Prostate gland (tissue), 2 donors: ENCODE results near the gene GOSR2.

ENCODE experiments used
- POLR2A ChIP-seq: fragments of 450-650 bp; IDR thresholded peaks from one replicate; pipeline ENCODE4 v1.6.1; 2016; ENCODE audit warnings: antibody characterized with exemption, mild to moderate bottlenecking
- POLR2AphosphoS5 ChIP-seq: sonication (generic); formaldehyde crosslinking; IDR thresholded peaks from one replicate; pipeline ENCODE4 v1.6.1; 2017; ENCODE audit warnings: antibody characterized with exemption
- TF ChIP-seq, protein P1 (sequence below), 4 experiments: fragments of 200-600 bp in 2 of 4; fragments of 450-650 bp in 2 of 4; sonication (generic) in 2 of 4; IDR thresholded peaks; 1 replicate in 3 of 4; 2 replicates in 1 of 4; pipeline ENCODE4 v1.5.1; 2016 to 2019; ENCODE audit warnings: antibody characterized with exemption in 4 of 4, mild to moderate bottlenecking in 2 of 4, moderate library complexity in 2 of 4

DNA sequence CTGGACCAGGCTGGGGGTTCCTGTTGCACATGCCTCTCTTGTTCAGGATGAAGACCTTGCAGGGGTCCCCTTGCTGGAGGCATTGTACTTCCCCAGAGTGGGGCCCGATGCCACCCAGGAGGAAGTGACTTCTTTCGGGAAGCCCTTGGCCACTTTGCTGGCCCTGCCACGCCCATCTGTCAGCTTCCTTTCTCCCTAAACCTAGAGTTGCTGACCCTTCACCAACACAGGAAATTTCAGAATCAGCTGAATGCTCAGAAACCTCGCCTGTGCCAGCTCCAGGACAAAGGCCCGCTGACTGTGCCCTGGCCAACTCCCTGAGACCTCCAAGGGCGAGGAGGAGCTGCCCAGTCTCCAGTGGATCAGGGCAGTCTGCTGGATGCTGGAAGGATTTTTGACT lies 44.9 kb upstream of the GOSR2 start:
- TF ChIP-seq, protein P1, sequence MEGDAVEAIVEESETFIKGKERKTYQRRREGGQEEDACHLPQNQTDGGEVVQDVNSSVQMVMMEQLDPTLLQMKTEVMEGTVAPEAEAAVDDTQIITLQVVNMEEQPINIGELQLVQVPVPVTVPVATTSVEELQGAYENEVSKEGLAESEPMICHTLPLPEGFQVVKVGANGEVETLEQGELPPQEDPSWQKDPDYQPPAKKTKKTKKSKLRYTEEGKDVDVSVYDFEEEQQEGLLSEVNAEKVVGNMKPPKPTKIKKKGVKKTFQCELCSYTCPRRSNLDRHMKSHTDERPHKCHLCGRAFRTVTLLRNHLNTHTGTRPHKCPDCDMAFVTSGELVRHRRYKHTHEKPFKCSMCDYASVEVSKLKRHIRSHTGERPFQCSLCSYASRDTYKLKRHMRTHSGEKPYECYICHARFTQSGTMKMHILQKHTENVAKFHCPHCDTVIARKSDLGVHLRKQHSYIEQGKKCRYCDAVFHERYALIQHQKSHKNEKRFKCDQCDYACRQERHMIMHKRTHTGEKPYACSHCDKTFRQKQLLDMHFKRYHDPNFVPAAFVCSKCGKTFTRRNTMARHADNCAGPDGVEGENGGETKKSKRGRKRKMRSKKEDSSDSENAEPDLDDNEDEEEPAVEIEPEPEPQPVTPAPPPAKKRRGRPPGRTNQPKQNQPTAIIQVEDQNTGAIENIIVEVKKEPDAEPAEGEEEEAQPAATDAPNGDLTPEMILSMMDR (IDR thresholded peaks at IDR 0.05): no peak
- TF ChIP-seq POLR2A: no peak
- no peak for TF ChIP-seq POLR2AphosphoS5
